Osteocyte (in vitro differentiated cells): ENCODE measurements around the gene RASD1. TPM values are rescaled to one million over a fixed set of nuclear protein-coding genes. Genes with fewer than 3 reads are reported as not detected.

Source experiments
- DNase-seq: peaks from one replicate; pipeline ENCODE4 v3.0.0; 2021; ENCODE audit warnings: mixed read lengths; ENCODE audit not compliant: unreplicated experiment; ENCODE audit errors: extremely low spot score
- H3K27ac Mint-ChIP-seq: one replicate; pipeline ENCODE4 v1.8.0; 2021; ENCODE audit warnings: mild to moderate bottlenecking, mixed read lengths; ENCODE audit not compliant: unreplicated experiment
- H3K27me3 Mint-ChIP-seq: one replicate; pipeline ENCODE4 v1.8.0; 2021; ENCODE audit warnings: mixed read lengths; ENCODE audit not compliant: unreplicated experiment
- H3K36me3 Mint-ChIP-seq: one replicate; pipeline ENCODE4 v1.8.0; 2021; ENCODE audit warnings: mixed read lengths; ENCODE audit not compliant: unreplicated experiment
- H3K4me1 Mint-ChIP-seq: one replicate; pipeline ENCODE4 v1.8.0; 2021; ENCODE audit warnings: mixed read lengths; ENCODE audit not compliant: unreplicated experiment
- H3K4me3 Mint-ChIP-seq: one replicate; pipeline ENCODE4 v1.8.0; 2021; ENCODE audit warnings: mild to moderate bottlenecking, moderate library complexity, mixed read lengths; ENCODE audit not compliant: unreplicated experiment
- H3K9me3 Mint-ChIP-seq: one replicate; pipeline ENCODE4 v1.8.0; 2021; ENCODE audit warnings: mixed read lengths; ENCODE audit not compliant: unreplicated experiment
- CTCF ChIP-seq: fragments of 200-600 bp; sonication (generic); IDR thresholded peaks from 2 replicates; pipeline ENCODE4 v1.5.0; 2021; ENCODE audit warnings: antibody characterized with exemption, mild to moderate bottlenecking, moderate library complexity
- total RNA-seq: library from RNA; stranded (reverse); gene quantifications from 2 replicates; pipeline ENCODE4 v1.2.1, GENCODE V29; 2021

Gene RASD1
- total RNA-seq, 1 donor from 2014 or later, result 1.6 TPM

DNA sequence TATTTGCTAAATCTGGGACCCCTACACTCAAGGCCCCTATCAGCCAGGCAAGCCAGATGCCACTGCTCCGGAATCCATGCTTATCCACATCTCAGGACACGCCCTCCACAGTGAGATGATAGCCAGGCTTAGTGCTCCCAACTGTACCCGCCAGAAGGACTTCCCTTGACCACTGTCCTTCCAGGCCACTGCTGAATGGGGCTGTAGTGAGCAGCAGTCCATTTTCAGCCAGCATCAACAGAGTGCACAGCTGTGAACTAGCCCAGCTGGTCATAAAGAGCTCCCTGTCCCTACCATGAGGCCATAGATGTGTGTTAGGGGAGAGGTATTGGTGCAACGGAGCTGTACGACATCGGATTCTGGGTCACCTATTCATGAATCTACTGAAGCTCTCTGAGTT lies 32.4 kb downstream of the RASD1 start:
- H3K4me1 Mint-ChIP-seq, result no peaks in the 10 kb centered on the region
- H3K4me3 Mint-ChIP-seq, result no peak overlapping the region
- H3K27me3 Mint-ChIP-seq, result peaks cover 44% of the 10 kb centered on the region
- no peak for TF ChIP-seq CTCF
- no peaks in the 10 kb centered on the region for H3K36me3 Mint-ChIP-seq
- DNase-seq, result no peak
- peaks cover 9% of the 10 kb centered on the region for H3K9me3 Mint-ChIP-seq
- H3K27ac Mint-ChIP-seq, result no peak overlapping the region

DNA sequence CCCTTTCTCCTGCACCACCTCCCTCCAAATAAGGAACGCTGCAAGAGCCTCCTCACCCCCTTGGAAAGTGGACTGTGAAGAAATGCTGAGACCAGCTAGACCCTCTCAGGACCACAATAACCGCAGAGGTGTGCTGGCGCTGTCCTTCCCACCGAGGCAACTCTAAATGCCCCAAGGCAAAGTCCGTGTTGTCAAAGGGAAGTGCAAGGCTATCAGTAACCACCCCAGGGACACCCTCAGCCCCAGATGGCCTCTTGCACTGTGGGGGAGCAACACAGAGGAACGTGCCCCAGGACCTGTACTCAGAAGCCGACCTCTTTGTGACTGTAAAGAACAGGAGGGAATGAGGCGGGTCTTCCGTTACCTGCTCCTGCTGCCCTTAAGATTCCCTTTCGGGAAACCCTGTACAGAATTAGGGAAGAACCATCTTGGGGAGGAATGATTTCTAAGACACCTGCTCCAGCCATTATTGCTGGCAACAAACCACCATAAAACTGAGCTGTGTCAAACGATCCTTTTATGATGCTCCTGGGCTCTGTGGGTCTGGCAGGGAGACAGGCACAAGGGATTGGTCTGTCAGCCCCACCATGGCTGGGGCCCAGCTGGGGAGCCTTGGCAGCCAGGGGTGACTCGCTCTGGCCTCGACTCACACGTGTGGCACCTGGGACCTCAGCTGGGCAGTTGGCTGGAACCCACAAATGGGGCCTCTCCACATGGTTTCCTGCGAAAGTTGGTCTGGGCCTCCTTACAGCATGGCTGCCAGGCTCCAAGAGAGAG lies 34.0 kb downstream of the RASD1 start:
- Mint-ChIP-seq H3K27ac (no peak overlapping the region), H3K36me3 (no peaks in the 10 kb centered on the region), H3K27me3 (peaks cover 37% of the 10 kb centered on the region)

GRCh38 chr17:17460038-17460437 lies 36.2 kb downstream of the RASD1 start:
- Mint-ChIP-seq H3K4me1 (no peaks in the 10 kb centered on the region), H3K36me3 (no peaks in the 10 kb centered on the region), H3K27me3 (peaks cover 35% of the 10 kb centered on the region), H3K4me3 (no peak overlapping the region), H3K27ac (no peak overlapping the region), H3K9me3 (peaks cover 9% of the 10 kb centered on the region)
- no peak for DNase-seq
- no peak for TF ChIP-seq CTCF

More for the DNA sequence above, 34.0 kb downstream of the RASD1 start:
- Mint-ChIP-seq H3K4me1 (no peaks in the 10 kb centered on the region), H3K4me3 (no peak overlapping the region), H3K9me3 (peaks cover 9% of the 10 kb centered on the region)
- DNase-seq, result no peak
- TF ChIP-seq CTCF, result no peak

- H3K4me1 Mint-ChIP-seq, result no peaks in the 10 kb centered on the region
- no peak overlapping the region for H3K27ac Mint-ChIP-seq
- no peak for TF ChIP-seq CTCF
- no peaks in the 10 kb centered on the region for H3K36me3 Mint-ChIP-seq
- H3K9me3 Mint-ChIP-seq, result peaks cover 9% of the 10 kb centered on the region
- H3K27me3 Mint-ChIP-seq, result peaks cover 35% of the 10 kb centered on the region
- no peak for DNase-seq
- H3K4me3 Mint-ChIP-seq, result no peak overlapping the region
Observed at GRCh38 chr17:17457680-17458079, 38.5 kb downstream of the RASD1 start.

- no peaks in the 10 kb centered on the region for H3K4me1 Mint-ChIP-seq
- no peak overlapping the region for H3K27ac Mint-ChIP-seq
- no peak for DNase-seq
- no peaks in the 10 kb centered on the region for H3K36me3 Mint-ChIP-seq
- peaks cover 9% of the 10 kb centered on the region for H3K9me3 Mint-ChIP-seq
- no peak for TF ChIP-seq CTCF
- H3K4me3 Mint-ChIP-seq, result no peak overlapping the region
- peaks cover 41% of the 10 kb centered on the region for H3K27me3 Mint-ChIP-seq
Observed at GRCh38 chr17:17456251-17456650, 39.9 kb downstream of the RASD1 start.
